Measurements from ENCODE around the gene FOXP1. TPM values are rescaled to one million over a fixed set of nuclear protein-coding genes. Genes with fewer than 3 reads are reported as not detected.

FOXP1 gene
- total and polyA plus RNA-seq, 2 of the 8 experiments (the other 6 are each of a cell fraction or from before 2014, with no cell fraction given): 13.9 to 25.4 TPM

DNA sequence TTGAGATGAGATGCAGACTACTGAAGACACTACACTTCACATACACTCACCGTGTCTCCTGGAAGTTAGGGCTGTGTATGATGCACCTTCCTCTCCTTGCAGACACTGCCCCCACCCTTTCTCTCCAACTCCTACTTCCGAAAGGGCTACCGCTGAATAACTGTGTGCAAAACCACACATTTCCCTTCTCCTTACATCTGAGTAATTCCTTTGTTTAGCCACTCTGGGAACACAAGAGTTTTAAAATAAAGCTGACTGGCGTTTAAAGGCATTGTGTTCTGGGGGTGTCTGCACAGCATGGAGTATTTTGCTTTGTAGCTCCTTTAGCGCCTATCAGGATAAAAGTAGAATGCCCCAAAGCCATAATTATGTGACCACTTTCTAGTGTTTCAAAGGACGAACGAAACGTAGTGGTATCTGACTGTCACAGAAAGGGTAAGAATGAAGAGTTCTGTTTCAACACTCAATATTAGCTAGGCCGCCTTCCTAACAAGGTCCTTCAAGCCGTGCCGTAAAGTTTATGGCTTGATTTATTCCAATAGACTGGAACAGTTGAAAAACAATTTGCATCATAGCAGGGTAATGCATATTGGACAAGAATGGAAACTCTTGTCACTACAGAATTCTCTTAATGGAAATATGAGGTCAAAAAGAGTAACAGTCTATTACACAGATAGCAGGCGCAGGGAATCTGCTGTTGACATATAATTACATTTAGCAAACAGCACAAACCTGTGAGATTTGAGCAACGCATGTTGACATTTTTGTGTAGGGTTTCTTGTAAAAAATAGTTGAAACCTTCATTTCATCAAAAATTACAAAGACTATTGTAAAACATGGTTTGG is 619.9 kb downstream of the FOXP1 start (continued):
- TF ChIP-seq, protein P1, sequence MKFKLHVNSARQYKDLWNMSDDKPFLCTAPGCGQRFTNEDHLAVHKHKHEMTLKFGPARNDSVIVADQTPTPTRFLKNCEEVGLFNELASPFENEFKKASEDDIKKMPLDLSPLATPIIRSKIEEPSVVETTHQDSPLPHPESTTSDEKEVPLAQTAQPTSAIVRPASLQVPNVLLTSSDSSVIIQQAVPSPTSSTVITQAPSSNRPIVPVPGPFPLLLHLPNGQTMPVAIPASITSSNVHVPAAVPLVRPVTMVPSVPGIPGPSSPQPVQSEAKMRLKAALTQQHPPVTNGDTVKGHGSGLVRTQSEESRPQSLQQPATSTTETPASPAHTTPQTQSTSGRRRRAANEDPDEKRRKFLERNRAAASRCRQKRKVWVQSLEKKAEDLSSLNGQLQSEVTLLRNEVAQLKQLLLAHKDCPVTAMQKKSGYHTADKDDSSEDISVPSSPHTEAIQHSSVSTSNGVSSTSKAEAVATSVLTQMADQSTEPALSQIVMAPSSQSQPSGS (IDR thresholded peaks at IDR 0.05; ENCODE audit: low read length): no peak
- TF ChIP-seq RFX5 (IDR thresholded peaks at IDR 0.05; ENCODE audit: borderline replicate concordance, low read depth, low read length) (no peak), KDM4A (IDR thresholded peaks at IDR 0.05; ENCODE audit: low read depth, low read length, severe bottlenecking) (no peak), KDM1A (IDR thresholded peaks at IDR 0.05; ENCODE audit: borderline replicate concordance, low read length) (no peak), EZH2 (IDR thresholded peaks at IDR 0.05; ENCODE audit: low read depth, low read length, severe bottlenecking) (no peak), RNF2 (IDR thresholded peaks at IDR 0.05; ENCODE audit: borderline replicate concordance, low read depth, low read length, missing control alignments, poor library complexity, severe bottlenecking) (no peak), BRCA1 (IDR thresholded peaks at IDR 0.05; ENCODE audit: low read depth, low read length) (no peak), CHD2 (IDR thresholded peaks at IDR 0.05; ENCODE audit: low read length) (no peak)

Measured in H1 (cell line).